Iris pigment epithelial cell (primary cell): ENCODE data around the gene GALT.

ENCODE experiments used
- DNase-seq: peaks from one replicate; pipeline ENCODE4 v3.0.0-alpha.2; 2011; ENCODE audit warnings: low read depth

The GALT gene

DNA sequence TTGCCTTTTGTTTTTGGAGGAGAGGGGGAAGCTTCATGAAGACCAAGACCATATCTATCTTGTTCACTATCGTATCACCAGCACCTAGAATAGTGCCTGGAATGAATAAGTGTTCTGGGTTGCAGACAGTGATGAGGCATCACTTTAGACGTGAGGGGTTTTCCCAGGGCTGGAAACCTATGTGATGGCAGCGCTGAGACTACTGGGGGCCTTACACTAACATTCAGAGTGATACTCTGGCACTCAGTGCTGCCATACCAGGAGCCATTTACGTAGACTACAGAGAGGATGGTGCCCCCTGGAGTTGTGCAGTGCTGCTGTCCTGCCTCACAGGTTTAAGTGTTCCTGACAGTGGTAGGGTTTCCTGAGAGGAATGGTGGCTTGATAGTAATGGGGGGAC lies 37.7 kb downstream of the GALT start:
- no peak for DNase-seq

DNA sequence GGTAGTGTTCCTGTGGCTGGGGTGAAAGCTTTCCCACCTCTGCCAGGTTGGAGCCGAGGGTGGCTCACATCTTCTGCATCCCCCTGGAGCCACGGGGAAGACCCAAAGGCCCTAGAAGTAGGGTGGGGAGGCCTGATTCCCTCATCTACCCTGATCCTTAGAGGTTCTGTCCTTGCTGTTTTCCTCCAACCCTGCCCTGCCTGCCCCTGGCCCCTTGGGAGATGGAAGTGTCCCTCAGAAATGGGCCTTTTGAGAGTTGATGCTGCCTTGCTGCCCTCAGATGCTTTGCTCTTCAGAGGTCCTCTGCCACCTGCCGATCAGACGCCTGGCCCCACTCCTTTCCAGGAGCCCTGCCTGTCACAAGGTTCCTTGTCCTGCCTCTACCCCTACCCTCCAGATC lies 38.3 kb downstream of the GALT start:
- DNase-seq = no peak

DNA sequence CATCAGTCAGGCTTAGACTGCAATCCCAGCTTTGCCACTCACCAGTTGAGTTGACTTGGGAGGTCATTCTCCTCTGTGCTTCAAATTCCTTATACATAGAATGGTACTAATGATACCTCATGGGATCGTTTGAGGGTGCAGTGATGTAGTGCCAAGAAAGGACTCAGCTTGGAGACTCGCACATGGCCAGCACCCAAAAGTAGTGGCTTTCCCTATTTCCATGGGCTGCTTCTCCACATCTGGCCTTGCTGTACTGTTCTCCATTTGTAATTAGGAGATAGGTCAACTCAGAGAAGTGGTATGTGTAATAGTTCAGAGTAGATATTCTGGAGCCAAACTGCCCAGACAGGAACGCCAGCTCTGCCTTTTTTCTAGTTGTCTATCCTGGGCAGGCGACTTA lies 39.1 kb downstream of the GALT start:
- no peak for DNase-seq

DNA sequence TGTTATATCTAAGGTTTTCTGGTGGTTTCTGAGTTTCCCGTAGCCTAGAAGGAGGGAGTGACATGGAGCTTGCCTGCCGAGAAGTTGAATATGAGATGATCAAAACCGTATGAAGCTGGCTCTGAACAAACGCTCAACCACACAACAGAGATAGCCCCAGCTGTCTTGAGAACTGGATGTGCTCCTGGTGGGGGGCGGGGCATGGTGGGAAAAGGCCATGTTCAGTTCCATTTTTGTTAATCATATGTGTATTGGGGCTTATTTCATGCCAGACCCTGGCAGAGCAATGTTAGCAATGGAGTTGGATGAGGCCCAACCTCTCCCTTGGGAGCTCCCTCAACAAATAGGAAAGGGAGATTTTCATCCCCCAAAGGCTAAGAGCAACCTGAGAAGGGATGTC lies 39.8 kb downstream of the GALT start:
- no peak for DNase-seq

DNA sequence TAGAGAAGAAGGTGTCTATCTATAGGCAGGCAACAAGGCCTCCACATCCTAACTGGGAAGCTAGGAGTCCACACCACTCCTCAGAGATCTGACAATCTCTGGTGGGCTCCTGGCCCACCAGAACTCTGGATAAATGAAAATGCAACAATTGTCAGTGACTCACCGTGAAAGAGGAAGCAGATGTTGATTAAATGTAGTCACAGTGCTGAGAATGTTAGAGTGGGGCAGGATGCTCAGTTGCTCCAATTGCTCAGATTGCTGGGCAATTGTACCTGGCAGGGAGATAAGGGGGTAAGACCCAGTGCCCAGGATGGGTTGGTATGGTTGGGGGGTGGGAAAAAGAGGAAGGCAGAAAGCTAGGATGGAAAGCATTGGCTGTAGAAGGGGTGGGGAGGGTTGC lies 40.3 kb downstream of the GALT start:
- DNase-seq = no peak

DNA sequence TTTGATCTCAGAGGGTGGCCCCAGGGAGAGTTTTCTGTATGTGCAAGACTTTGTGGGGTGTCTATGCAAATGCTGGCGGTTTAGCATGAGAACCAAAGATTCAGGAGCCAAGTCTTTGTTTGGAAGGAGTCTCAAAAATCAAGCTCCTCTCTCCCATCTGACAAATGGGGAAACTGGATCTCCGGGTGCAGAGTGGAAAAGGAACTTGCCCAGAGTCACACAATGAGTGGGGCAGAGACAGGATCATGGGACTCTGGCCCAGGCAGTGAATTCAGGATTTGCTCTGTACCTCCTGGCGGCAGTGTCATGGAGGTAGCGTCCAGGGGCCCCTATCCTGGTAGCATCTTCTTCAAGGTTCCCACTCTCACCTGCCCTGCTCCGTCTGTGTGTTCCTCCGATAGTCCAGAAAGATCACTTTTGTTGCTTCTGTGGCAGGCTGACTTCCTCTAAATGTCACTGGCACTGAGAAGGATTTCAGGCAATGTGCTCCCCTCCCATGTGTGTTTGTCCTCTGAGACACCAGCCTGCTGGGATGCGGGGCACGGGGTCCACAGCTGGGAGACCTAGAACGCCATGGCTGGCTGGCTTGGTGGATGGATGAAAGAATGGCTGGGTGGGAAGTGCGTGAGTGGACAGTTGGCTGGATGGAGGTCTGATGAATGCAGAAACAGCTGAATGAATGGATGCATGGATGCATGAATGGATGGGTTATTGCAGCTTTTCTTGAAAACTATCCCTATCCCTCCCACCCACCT lies 41.0 kb downstream of the GALT start:
- no peak for DNase-seq

DNA sequence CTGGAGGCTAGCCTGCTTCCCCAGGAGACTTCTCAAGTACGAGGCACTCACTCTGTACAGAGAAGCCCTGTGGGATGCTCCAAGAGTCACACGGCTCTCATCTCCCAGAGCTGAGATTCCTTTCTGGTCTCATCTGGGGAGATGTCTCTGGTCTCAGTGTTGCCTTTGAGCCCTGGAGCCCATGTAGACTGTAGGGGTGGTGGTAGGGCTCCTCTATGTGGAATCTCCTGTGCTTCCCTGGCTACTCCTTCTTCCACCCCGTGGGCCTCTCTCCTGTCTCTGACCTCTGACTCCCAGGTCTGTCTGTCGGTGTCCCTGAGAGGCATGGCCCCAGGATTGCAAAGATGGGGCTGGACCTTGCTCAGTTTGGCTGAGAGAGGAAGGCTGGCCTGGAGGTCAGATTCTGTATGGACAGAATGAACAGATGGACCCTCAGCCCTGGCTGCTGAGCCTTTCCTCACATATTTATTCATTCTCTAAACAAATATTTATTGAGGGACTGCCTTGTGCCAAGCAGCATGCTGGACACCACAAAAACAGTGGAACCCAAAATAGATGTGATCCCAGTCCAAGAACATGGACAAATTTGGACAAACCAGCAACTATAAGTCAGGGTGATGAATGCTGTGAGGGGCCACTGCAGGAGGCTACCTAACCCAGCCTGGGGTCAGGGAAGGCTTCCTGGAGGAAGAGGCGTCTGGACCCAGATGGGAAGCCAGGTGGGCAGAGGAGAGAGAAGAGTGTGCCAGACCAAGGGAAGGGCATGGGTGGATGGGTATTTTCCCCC lies 42.0 kb downstream of the GALT start:
- no peak for DNase-seq

DNA sequence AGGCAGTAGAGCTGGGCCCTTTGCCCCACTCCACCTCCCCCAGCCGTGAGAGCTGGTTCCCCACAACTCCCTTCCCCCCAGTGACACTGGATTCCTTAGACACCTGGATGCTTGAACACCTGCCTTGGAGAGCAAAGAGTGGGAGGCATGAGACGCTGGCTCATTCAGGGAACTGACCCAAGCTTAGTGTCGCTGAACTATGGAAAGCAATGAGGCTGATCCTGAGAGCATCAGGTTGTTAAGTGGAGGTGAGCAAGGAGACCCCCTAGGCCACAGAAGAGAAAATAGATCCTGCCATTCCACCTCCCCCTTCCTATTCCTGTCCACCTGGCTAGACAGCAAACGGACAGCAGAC lies 42.6 kb downstream of the GALT start:
- no peak for DNase-seq

DNA sequence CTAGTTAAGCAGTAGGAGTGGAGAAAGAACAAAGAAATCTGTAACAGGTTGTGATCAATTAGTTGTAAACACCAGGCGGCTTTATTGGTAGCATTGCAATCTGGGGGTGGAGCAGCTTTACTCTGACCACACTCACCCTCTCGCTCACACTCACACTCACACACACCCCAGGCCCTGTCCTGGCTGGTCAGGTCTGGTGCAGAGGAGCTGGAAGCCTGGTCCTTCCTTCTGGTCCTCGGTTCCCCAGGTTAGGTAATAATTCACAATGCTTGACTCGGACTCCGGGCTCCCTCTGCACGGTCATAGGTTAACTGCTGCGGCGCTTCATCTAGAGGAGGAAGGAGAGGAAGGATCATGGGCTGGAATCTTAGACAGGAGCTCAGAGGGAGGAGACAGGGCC lies 43.0 kb downstream of the GALT start:
- DNase-seq = no peak

DNA sequence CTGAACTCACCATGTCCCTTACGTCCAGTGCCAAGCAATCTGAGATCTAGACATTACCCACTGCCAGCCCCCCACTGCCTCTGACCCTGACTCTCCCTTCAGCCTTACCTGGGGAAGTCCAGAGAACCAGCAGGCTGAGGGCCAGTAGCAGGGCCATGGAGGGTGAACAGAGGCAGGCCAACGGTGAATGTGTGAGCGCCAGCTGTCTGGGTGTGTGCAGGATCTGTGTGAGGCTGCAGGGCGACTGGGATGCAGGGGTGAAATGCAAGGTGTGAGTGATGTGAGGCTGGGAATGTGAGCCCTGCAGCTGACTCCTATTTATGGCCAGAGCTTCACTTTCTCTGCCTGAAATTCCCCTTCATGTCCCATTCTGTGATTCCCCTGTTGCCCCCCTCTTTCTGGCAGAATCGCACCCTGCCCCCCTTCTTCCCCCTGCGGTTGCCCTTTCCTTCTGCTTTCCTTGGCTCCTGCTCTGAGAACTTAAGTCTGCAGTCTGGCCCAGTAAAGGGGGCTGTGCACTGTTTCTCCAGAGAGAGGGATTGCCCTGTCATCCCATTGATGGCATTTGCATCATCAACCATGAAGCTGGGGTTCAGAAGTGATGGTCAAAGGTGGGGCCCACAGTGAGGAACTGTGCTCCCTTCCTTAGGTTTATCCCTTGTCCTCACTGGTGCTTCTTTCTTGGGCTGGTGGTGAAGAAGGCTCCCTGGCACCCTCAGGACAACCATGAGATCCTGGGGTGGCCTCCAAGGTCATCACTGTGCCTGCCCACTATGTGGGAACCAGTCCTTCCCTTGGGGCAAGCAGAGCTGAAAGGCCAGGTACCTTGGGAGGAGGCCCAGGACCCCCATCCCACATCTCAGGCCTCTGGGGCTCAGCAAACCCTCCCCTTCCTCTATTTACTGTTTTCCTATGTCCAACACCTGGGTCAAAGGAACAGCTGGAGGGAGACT lies 44.8 kb downstream of the GALT start, which contains the start of gene CCL19:
Gene CCL19, minus strand, starts transcription at position 294 of the 953 bp plus-strand sequence. Its CDS starts 137 bp downstream, at position 157.
- DNase-seq = no peak

DNA sequence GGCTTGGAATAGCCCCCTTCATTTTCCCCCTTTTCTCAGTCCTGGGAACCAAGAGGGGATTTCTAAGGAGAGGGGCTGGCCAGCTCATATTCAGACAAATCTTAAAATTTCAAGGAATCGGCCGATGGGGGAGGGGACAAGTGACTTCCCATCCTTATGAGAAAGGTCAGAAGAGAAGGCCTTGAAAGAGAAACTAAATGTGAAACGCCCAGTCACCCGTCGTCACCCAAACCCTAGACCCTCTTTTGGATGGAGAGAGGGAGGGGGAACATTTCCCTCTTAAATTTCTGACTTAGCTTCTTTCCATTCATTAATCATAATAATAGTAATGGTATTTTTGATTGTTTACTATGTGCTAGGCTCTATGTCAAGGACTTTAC lies 45.5 kb downstream of the GALT start:
- no peak for DNase-seq

DNA sequence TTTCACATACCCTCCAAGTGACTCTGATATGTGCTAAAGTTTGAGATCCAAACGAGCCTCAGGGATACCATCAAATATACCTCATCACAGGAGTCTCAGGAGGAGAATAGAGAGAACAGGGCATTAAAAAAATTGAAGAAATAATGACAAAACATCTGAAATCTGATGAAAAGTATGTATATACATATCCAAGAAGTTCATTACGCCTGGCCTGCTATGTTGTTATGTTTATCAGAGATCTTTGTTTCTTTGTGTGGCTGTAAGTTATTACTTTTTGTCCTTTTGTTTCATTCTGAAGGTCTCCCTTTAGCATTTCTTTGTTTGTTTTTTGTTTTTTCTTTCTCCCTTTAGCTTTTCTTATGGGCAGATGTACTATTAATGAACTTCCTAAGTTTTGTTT lies 47.1 kb downstream of the GALT start:
- no peak for DNase-seq

DNA sequence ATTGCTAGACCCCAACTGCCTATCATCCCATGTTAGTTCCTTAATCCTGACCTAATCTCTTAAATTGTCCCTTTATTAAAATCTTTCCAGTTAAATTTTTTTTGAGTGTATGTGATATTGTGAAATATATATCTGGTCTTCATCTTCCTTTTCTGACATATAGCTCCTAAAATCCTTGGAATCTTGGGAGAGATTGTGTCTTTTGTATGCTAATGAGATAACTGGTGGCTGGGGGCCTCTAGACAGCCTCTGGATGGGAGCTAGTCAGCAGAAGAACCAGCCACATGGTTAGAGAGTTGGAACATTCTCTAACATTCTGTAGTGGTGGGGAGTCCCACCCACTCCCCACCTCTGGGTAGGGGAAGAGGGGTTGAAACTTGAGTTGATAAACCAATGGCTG lies 48.3 kb downstream of the GALT start:
- DNase-seq = no peak
